Measurements from ENCODE around the gene FGGY.

Gene FGGY

DNA sequence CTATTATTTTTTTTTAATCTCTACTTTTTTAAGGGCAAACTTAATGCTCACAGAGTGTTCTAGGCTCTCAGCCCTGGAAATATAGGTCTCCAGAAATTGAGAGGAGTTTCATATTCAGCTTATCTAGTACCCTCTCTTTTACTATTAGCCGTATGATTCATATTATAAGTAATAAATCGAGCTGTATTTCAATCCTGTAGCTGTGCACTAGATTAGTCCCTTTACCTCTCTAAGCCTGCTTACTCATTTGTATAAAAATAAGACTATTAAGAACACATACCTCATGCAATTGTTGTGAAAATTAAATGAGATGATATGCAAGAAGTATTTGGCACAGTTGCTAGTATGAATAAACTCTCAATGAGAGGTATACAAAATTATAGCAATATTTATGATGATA is 389.7 kb downstream of the FGGY start:
- no peak for DNase-seq (ENCODE audit: low read depth)
- in situ Hi-C loops (cut with HindIII; ENCODE audit: low sequenced_read_pairs): no loop called here
- TF ChIP-seq CTCF (IDR thresholded peaks at IDR 0.05; ENCODE audit: low read depth, low read length, missing control alignments): no peak
- H3K4me3 ChIP-seq (ENCODE audit: low read depth, low read length): no peak overlapping the region

GRCh38 chr1:59687081-59687480 is 390.2 kb downstream of the FGGY start:
- H3K4me3 ChIP-seq (ENCODE audit: low read depth, low read length): no peak overlapping the region
- no peak for TF ChIP-seq CTCF (IDR thresholded peaks at IDR 0.05; ENCODE audit: low read depth, low read length, missing control alignments)
- in situ Hi-C loops (cut with HindIII; ENCODE audit: low sequenced_read_pairs): no loop called here
- DNase-seq (ENCODE audit: low read depth): no peak

DNA sequence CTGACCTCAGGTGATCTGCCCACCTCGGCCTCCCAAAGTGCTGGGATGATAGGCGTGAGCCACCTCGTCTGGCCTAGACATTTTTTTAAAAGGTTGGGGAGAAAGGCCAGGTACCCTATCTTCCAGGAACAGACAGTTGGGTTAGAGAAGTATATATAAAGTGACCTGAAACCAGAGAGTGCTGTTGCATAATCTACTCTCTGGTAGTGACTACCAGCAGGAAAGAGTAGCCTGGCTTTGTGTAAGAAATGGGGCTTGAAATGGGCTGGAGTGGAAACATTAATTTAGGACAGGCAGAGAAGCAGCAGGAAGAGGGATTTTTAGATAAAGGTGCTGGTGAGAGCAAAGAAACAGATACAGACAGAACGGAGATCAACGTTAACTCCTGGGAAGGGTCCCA is 392.1 kb downstream of the FGGY start:
- TF ChIP-seq CTCF (IDR thresholded peaks at IDR 0.05; ENCODE audit: low read depth, low read length, missing control alignments): no peak
- DNase-seq (ENCODE audit: low read depth): no peak
- no peak overlapping the region for H3K4me3 ChIP-seq (ENCODE audit: low read depth, low read length)
- in situ Hi-C loops (cut with HindIII; ENCODE audit: low sequenced_read_pairs): no loop called here

DNA sequence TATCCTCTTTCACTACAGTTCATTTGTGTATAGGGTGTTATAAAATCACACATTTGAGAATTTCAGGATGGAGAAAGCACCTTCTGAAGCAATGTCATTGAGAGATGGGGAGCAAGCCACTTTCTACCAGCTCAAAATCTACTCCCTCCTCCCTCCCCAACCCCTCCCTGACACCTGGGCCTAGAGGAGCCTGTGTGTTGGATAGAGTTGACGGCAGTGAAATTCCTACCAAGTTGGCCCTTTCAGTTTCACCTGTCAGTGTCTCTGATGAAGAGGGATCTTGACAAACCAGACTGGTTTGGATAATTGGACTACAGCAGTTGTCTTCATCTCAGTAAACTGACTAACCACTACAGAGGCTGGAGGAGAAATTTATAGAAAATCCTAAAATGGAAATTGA is 392.8 kb downstream of the FGGY start:
- no peak for DNase-seq (ENCODE audit: low read depth)
- in situ Hi-C loops (cut with HindIII; ENCODE audit: low sequenced_read_pairs): no loop called here
- TF ChIP-seq CTCF (IDR thresholded peaks at IDR 0.05; ENCODE audit: low read depth, low read length, missing control alignments): no peak
- no peak overlapping the region for H3K4me3 ChIP-seq (ENCODE audit: low read depth, low read length)

DNA sequence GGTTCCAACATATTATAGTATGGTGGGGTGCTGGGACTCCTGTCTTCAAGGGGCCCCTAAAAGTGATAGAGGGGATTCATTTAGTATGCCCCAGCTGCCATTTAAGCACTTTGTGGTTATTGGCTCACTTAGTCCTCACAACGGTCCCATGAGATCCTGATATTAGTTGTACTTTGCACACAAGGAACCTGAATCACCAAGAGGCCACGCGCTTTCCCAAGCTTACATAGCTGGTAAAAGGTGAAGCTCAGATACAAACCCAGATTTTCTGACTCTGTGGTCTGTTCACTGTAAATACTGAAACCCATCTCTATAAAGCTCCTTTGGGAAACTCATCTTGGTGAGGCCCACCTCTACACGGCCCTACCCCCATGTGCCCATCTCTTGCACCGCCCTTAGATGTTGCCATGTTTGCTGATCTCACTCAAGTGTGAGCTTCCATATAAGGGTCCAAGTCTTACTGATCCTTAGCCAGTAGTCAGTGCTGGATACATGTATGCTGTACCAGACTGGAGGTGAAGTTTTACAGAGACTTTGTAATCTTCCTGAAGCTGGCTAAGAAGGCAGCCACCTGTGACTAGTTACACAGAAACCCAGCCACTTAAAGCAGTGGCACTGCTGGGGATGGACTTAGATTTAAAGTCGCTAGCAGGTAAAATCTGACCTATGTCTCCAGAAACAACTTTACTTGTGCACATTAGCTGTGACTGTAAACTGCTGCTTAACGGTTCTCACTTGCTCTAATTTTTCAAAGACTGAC is 393.5 kb downstream of the FGGY start:
- no peak for TF ChIP-seq CTCF (IDR thresholded peaks at IDR 0.05; ENCODE audit: low read depth, low read length, missing control alignments)
- DNase-seq (ENCODE audit: low read depth): no peak
- in situ Hi-C loops (cut with HindIII; ENCODE audit: low sequenced_read_pairs): no loop called here
- H3K4me3 ChIP-seq (ENCODE audit: low read depth, low read length): no peak overlapping the region

- no peak overlapping the region for H3K4me3 ChIP-seq (ENCODE audit: low read depth, low read length)
- in situ Hi-C loops (cut with HindIII; ENCODE audit: low sequenced_read_pairs): no loop called here
- TF ChIP-seq CTCF (IDR thresholded peaks at IDR 0.05; ENCODE audit: low read depth, low read length, missing control alignments): no peak
- DNase-seq (ENCODE audit: low read depth): no peak
Measured at GRCh38 chr1:59691261-59691660, 394.4 kb downstream of the FGGY start.
